A673 (cell line): Measurements from ENCODE around the gene HBD. TPM values are rescaled to one million over a fixed set of nuclear protein-coding genes. Genes with fewer than 3 reads are reported as not detected.

Experiments used
- BruUV-seq: library from RNA; stranded (reverse); fragments of 400-500 nt; replicated peaks from 2 replicates; lab custom pipeline; 2021; lab: Mats Ljungman, UMichigan
- CTCF ChIA-PET: fragments of 300-600 bp; sonication (Branson Sonifier 250); formaldehyde crosslinking; loops from one replicate; lab custom pipeline; 2022; ENCODE audit warnings: antibody characterized with exemption; lab: Charles Lee
- POLR2A ChIA-PET: fragments of 300-600 bp; sonication (Branson Sonifier 250); formaldehyde crosslinking; loops from one replicate; lab custom pipeline; 2022; ENCODE audit warnings: antibody characterized with exemption; ENCODE audit not compliant: low non-redundant PET; lab: Charles Lee
- DNase-seq: peaks from one replicate; pipeline ENCODE4 v3.0.0-alpha.2; 2015; ENCODE audit warnings: low spot score
- H3K27ac ChIP-seq: fragments of 200-600 bp; sonication (generic); 2 replicates; pipeline ENCODE4 v1.5.1; 2016; ENCODE audit warnings: mixed run types, low read depth, mild to moderate bottlenecking, mixed read lengths, antibody characterized with exemption, low read length; ENCODE audit not compliant: poor library complexity, severe bottlenecking
- H3K27me3 ChIP-seq: fragments of 200-600 bp; sonication (generic); replicated peaks from 2 replicates; pipeline ENCODE4 v1.6.1; 2017; ENCODE audit warnings: mixed run types, low read depth, mild to moderate bottlenecking, mixed read lengths, antibody characterized with exemption, low read length; ENCODE audit not compliant: insufficient read depth, poor library complexity
- H3K36me3 ChIP-seq: fragments of 200-600 bp; sonication (generic); 2 replicates; pipeline ENCODE4 v1.6.1; 2016; ENCODE audit warnings: mixed run types, mild to moderate bottlenecking, mixed read lengths, antibody characterized with exemption, low read length; ENCODE audit not compliant: insufficient read depth, poor library complexity, severe bottlenecking
- H3K4me1 ChIP-seq: fragments of 200-600 bp; sonication (generic); 2 replicates; pipeline ENCODE4 v1.6.1; 2017; ENCODE audit warnings: mixed run types, mild to moderate bottlenecking, mixed read lengths, antibody characterized with exemption, low read length; ENCODE audit not compliant: insufficient read depth, poor library complexity, severe bottlenecking
- H3K4me3 ChIP-seq: fragments of 200-600 bp; sonication (generic); 2 replicates; pipeline ENCODE4 v1.5.1; 2016; ENCODE audit warnings: low read depth, mixed run types, mild to moderate bottlenecking, mixed read lengths, low read length; ENCODE audit not compliant: poor library complexity, severe bottlenecking
- H3K9me3 ChIP-seq: fragments of 200-600 bp; sonication (generic); 2 replicates; pipeline ENCODE4 v1.6.1; 2016; ENCODE audit warnings: mixed run types, low read depth, mild to moderate bottlenecking, mixed read lengths, antibody characterized with exemption, low read length; ENCODE audit not compliant: poor library complexity, severe bottlenecking
- CTCF ChIP-seq: fragments of 300-800, 200-600 bp; sonication (generic); conservative IDR thresholded peaks from 2 replicates; pipeline ENCODE4 v1.5.1; 2017; ENCODE audit warnings: low read depth, mild to moderate bottlenecking, antibody characterized with exemption, low read length, moderate library complexity, mixed read lengths
- EZH2 ChIP-seq: fragments of 200-600 bp; sonication (generic); IDR thresholded peaks from 2 replicates; pipeline ENCODE4 v1.6.1; 2017; ENCODE audit warnings: borderline replicate concordance, low read depth, mild to moderate bottlenecking, mixed read lengths, antibody characterized with exemption, low read length; ENCODE audit not compliant: poor library complexity, severe bottlenecking
- intact Hi-C: fragments of 100-400 bp; cut with micrococcal nuclease; formaldehyde crosslinking; loops from one replicate; pipeline ENCODE4 v1.10.0; 2022; ENCODE audit not compliant: unreplicated experiment
- total RNA-seq: library from RNA; stranded (reverse); gene quantifications from 2 replicates; pipeline ENCODE4 v1.2.3, GENCODE V29; 2021

The HBD gene
- total RNA-seq, 1 experiment from 2014 or later, result not detected

GRCh38 chr11:5246772-5247471 is 12.6 kb upstream of the HBD start:
- DNase-seq, result no peak
- H3K27me3 ChIP-seq, result no peaks in the 10 kb centered on the region
- POLR2A ChIA-PET, result no interaction called here
- H3K36me3 ChIP-seq, result no peaks in the 10 kb centered on the region
- H3K27ac ChIP-seq, result no peak overlapping the region
- no TSS peak for BruUV-seq
- intact Hi-C loops, result no loop called here
- H3K4me3 ChIP-seq, result no peak overlapping the region
- CTCF ChIA-PET, result no interaction called here
- H3K9me3 ChIP-seq, result no peaks in the 10 kb centered on the region
- H3K4me1 ChIP-seq, result no peaks in the 10 kb centered on the region
- no peak for TF ChIP-seq EZH2
- no peak for TF ChIP-seq CTCF

GRCh38 chr11:5245155-5245554 is 10.9 kb upstream of the HBD start:
- POLR2A ChIA-PET, result no interaction called here
- intact Hi-C loops, result no loop called here

GRCh38 chr11:5243816-5244180 is 9.5 kb upstream of the HBD start:
- Histone ChIP-seq H3K27ac (no peak overlapping the region), H3K4me3 (no peak overlapping the region), H3K9me3 (no peaks in the 10 kb centered on the region), H3K4me1 (no peaks in the 10 kb centered on the region), H3K27me3 (no peaks in the 10 kb centered on the region), H3K36me3 (no peaks in the 10 kb centered on the region)
- POLR2A ChIA-PET, result no interaction called here
- TF ChIP-seq CTCF (no peak), EZH2 (no peak)
- CTCF ChIA-PET, result no interaction called here
- intact Hi-C loops, result no loop called here
- no peak for DNase-seq
- no TSS peak for BruUV-seq

More at GRCh38 chr11:5245155-5245554, 10.9 kb upstream of the HBD start:
- CTCF ChIA-PET, result no interaction called here
- H3K27ac ChIP-seq, result no peak overlapping the region
- no peaks in the 10 kb centered on the region for H3K4me1 ChIP-seq
- H3K27me3 ChIP-seq, result no peaks in the 10 kb centered on the region
- H3K36me3 ChIP-seq, result no peaks in the 10 kb centered on the region
- H3K4me3 ChIP-seq, result no peak overlapping the region
- TF ChIP-seq CTCF (no peak), EZH2 (no peak)
- DNase-seq, result no peak
- no peaks in the 10 kb centered on the region for H3K9me3 ChIP-seq
- no TSS peak for BruUV-seq
